Right ventricle myocardium superior (tissue), 1 donor: ENCODE results near the gene HNRNPU. TPM values are rescaled to one million over a fixed set of nuclear protein-coding genes. Genes with fewer than 3 reads are reported as not detected.
"Not testable (repeated sequence)": the region's sequence is repeated elsewhere in the genome, so short reads cannot be mapped to it uniquely, and the experiment has no call there.

ENCODE experiments used
- ATAC-seq: fragments of 200-7000 bp; cut with Tn5 transposase; one replicate; pipeline ENCODE4 v1.9.1; 2020; ENCODE audit warnings: mild to moderate bottlenecking; ENCODE audit not compliant: poor library complexity
- DNase-seq: peaks from one replicate; pipeline ENCODE4 v3.0.0-alpha.2; 2020
- intact Hi-C: fragments of 100-400 bp; cut with DNase I; formaldehyde crosslinking; loops from one replicate; pipeline ENCODE4 v1.11.2; 2022
- total RNA-seq: library from RNA; stranded (reverse); fragmentation: NEBNext Ultra II Directional; extraction: Animal tissue kit (Norgen Biotek cat#: 25700); gene quantifications from one replicate; pipeline ENCODE4 v1.2.1, GENCODE V29; 2021
- donor health status: DM: no; HTN: yes; CAD: no; lungs with severe emphysema.

Gene HNRNPU
- total RNA-seq, 1 donor from 2014 or later = 164 TPM

GRCh38 chr1:244844155-244845121 is 19.9 kb downstream of the HNRNPU start:
- DNase-seq (no peak), ATAC-seq (no peak)
- intact Hi-C loops = no loop called here

- ATAC-seq (no peak), DNase-seq (no peak)
- intact Hi-C loops = no loop called here
Measured at GRCh38 chr1:244843148-244843978, 21.0 kb downstream of the HNRNPU start.

GRCh38 chr1:244841273-244841927 is 22.9 kb downstream of the HNRNPU start:
- intact Hi-C loops = no loop called here
- no peak for DNase-seq
- no peak for ATAC-seq

- DNase-seq (no peak), ATAC-seq (no peak)
- intact Hi-C loops = no loop called here
Measured at GRCh38 chr1:244840219-244840794, 24.0 kb downstream of the HNRNPU start.

- no peak for ATAC-seq
- intact Hi-C loops = loop anchor here (10.0 kb wide), 2 partner anchors 135 to 205 kb away; no protein-coding TSS in a partner anchor
Measured at GRCh38 chr1:244839656-244840055, 24.7 kb downstream of the HNRNPU start.

GRCh38 chr1:244837597-244838258 is 26.6 kb downstream of the HNRNPU start:
- intact Hi-C loops = loop anchor here (10.0 kb wide), 2 partner anchors 137 to 207 kb away; no protein-coding TSS in a partner anchor
- no peak for ATAC-seq
- no peak for DNase-seq

More at GRCh38 chr1:244839656-244840055, 24.7 kb downstream of the HNRNPU start:
- DNase-seq = no peak

GRCh38 chr1:244836584-244836983 is 27.8 kb downstream of the HNRNPU start:
- no peak for ATAC-seq
- intact Hi-C loops = loop anchor here (10.0 kb wide), 2 partner anchors 138 to 208 kb away; no protein-coding TSS in a partner anchor
- DNase-seq = no peak

- no peak for ATAC-seq
- DNase-seq = no peak
- intact Hi-C loops = loop anchor here (10.0 kb wide), 2 partner anchors 139 to 209 kb away; no protein-coding TSS in a partner anchor
Measured at GRCh38 chr1:244836135-244836521, 28.2 kb downstream of the HNRNPU start.

- intact Hi-C loops = loop anchor here (2.0 to 10.0 kb wide), 3 partner anchors 29 to 209 kb away; partner anchors contain the start of gene HNRNPU
- DNase-seq (peak; percentile 95), ATAC-seq (peak; percentile 91)
Measured at GRCh38 chr1:244835276-244836134, 28.8 kb downstream of the HNRNPU start, which contains the start of gene COX20. Gene COX20, plus strand, starts transcription at chr1:244835658. Its CDS starts 57 bp downstream, at chr1:244835715.

GRCh38 chr1:244834543-244835275 is 29.6 kb downstream of the HNRNPU start:
- ATAC-seq (no peak), DNase-seq (peak; percentile 93)
- intact Hi-C loops = loop anchor here (2.0 to 10.0 kb wide), 3 partner anchors 30 to 210 kb away; partner anchors contain the start of gene HNRNPU

- intact Hi-C loops = loop anchor here (2.0 to 10.0 kb wide), 3 partner anchors 31 to 211 kb away; partner anchors contain the start of gene HNRNPU
- ATAC-seq (peak; percentile 33), DNase-seq (peak; percentile 72)
Measured at GRCh38 chr1:244833734-244834542, 30.4 kb downstream of the HNRNPU start.

GRCh38 chr1:244833260-244833659 is 31.1 kb downstream of the HNRNPU start:
- ATAC-seq = not testable (repeated sequence)
- DNase-seq = peak; percentile 64
- intact Hi-C loops = loop anchor here (10.0 kb wide), 2 partner anchors 142 to 212 kb away; no protein-coding TSS in a partner anchor

GRCh38 chr1:244830639-244831038 is 33.7 kb downstream of the HNRNPU start:
- DNase-seq (no peak), ATAC-seq (no peak)
- intact Hi-C loops = loop anchor here (10.0 kb wide), 2 partner anchors 144 to 214 kb away; no protein-coding TSS in a partner anchor

- ATAC-seq (no peak), DNase-seq (no peak)
- intact Hi-C loops = no loop called here
Measured at GRCh38 chr1:244826712-244827111, 37.6 kb downstream of the HNRNPU start.

GRCh38 chr1:244822878-244823277 is 41.5 kb downstream of the HNRNPU start:
- ATAC-seq (no peak), DNase-seq (no peak)
- intact Hi-C loops = no loop called here
